ENCODE measurements around the gene MEIS2. TPM values are rescaled to one million over a fixed set of nuclear protein-coding genes. Genes with fewer than 3 reads are reported as not detected.

The MEIS2 gene
- total and polyA plus RNA-seq, 2 of the 13 experiments (the other 11 are each of a cell fraction or from before 2014, with no cell fraction given) = 10.7 to 12.4 TPM

DNA sequence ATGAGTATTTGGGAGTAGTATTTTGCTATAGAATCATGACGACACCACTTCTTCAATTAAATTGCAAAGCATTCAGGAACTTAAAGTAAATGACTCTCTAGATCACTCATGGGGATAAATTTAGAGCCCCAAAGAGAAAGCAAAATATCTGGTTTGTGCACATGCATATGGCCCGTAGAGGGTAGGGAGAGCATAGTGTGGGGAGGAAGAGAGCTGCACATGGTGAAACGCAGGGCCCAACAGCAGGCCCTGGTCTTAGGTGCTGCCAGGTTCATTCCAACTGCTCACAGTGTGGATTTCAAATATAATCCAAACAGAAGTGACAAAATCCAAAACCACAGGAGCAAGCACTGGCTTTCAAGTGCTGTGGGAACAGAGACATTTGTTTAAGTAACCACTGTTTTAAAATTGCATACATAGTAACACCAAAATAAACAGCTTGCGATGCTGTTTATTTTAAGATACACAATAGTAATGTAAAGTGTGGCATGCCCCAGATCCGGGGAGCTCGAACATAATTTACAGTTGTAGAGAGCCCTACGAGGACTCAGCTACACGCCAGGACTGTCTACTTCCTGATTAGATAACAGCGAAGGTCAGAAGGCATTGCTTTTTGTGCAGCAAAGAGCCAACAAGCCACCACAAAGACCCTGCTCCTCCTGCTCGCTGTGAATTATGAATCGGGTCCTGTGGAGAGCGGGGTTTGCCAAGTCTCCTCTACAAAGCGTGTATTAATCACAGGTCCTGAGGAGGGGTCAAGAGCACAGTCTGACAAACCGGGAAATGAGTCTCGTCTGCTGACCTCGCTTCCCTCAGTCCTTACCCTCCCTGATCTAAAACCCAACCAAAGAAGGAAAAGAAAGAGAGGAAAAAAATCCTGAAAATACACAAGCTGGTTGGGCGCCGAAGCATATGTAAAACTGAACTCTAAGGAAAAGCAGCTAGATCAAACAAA, 80.6 kb downstream of the MEIS2 start:
- intact Hi-C loops (cut with micrococcal nuclease; ENCODE audit: unreplicated experiment) (loop anchor here (5.0 to 10.0 kb wide), 2 partner anchors 83 to 115 kb away; partner anchors contain the start of gene MEIS2), in situ Hi-C loops (cut with HindIII; ENCODE audit: extremely low pct_ligation_motif_present, low pct_unique_long_range_greater_than_20kb) (no loop called here)
- Histone ChIP-seq H3K79me2 (ENCODE audit: insufficient read depth, low read length) (no peaks in the 10 kb centered on the region), H4K20me1 (ENCODE audit: insufficient read depth, low read length) (no peaks in the 10 kb centered on the region), H2AFZ (ENCODE audit: low read length) (no peak overlapping the region), H3K4me3 (replicated peaks in 1 of 3; ENCODE audit: insufficient read depth in 1 of 3, low read depth in 2 of 3, low read length in 3 of 3) (peak overlapping the region; percentile 29 to 54 (median 32); a peak in 5 of 6 replicates), H3K9ac (ENCODE audit: insufficient read depth, low read depth, low read length) (peak overlapping the region; percentile 57), H3K4me2 (ENCODE audit: low read depth, low read length) (peak overlapping the region; percentile 75), H3K4me1 (ENCODE audit: insufficient read depth, low read length) (peaks cover 32% of the 10 kb centered on the region), H3K36me3 (replicated peaks in 1 of 2; ENCODE audit: control insufficient read depth in 1 of 2, insufficient read depth in 2 of 2, low read length in 2 of 2) (no peaks in the 10 kb centered on the region), H3K9me3 (ENCODE audit: low read length) (no peaks in the 10 kb centered on the region), H3K27me3 (ENCODE audit: control insufficient read depth in 1 of 2, insufficient read depth in 2 of 2, low read length in 2 of 2) (no peaks in the 10 kb centered on the region; a peak in 1 of 5 replicates), H3K27ac (ENCODE audit: extremely low read length, insufficient read depth, low read length) (peak overlapping the region; percentile 73)
- ATAC-seq = peak; percentile 96
- POLR2A ChIA-PET = interaction anchor here (0.7 to 1.8 kb wide), 3 partner anchors 9 to 81 kb away, joined by 3 to 6 read pairs (median 3); partner anchors contain the start of gene MEIS2
- DNase-seq (ENCODE audit: low spot score) = peak; percentile 83
- CTCF ChIA-PET (ENCODE audit: low intra/inter-chr PET ratio, low total read pairs) = no interaction called here
- no TSS peak for BruUV-seq (replicated peaks)
- FAIRE-seq = peak; percentile 87
- 24% methylated on average over 16 of the region's 18 CpGs for WGBS (ENCODE audit: low lambda C conversion rate)
- TF ChIP-seq, protein P1, sequence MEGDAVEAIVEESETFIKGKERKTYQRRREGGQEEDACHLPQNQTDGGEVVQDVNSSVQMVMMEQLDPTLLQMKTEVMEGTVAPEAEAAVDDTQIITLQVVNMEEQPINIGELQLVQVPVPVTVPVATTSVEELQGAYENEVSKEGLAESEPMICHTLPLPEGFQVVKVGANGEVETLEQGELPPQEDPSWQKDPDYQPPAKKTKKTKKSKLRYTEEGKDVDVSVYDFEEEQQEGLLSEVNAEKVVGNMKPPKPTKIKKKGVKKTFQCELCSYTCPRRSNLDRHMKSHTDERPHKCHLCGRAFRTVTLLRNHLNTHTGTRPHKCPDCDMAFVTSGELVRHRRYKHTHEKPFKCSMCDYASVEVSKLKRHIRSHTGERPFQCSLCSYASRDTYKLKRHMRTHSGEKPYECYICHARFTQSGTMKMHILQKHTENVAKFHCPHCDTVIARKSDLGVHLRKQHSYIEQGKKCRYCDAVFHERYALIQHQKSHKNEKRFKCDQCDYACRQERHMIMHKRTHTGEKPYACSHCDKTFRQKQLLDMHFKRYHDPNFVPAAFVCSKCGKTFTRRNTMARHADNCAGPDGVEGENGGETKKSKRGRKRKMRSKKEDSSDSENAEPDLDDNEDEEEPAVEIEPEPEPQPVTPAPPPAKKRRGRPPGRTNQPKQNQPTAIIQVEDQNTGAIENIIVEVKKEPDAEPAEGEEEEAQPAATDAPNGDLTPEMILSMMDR (CRISPR knock-in tag; IDR thresholded peaks at IDR 0.05) = no peak
- TF ChIP-seq JUN (CRISPR knock-in tag; IDR thresholded peaks at IDR 0.05) (no peak), NFIC (IDR thresholded peaks at IDR 0.05; ENCODE audit: low read length) (no peak), MTA3 (CRISPR knock-in tag; IDR thresholded peaks at IDR 0.05) (no peak), HOXA5 (CRISPR knock-in tag; IDR thresholded peaks at IDR 0.05) (no peak), SNAPC2 (CRISPR knock-in tag; IDR thresholded peaks at IDR 0.05) (no peak), REPIN1 (CRISPR knock-in tag; IDR thresholded peaks at IDR 0.05; ENCODE audit: borderline replicate concordance, low read depth) (no peak), TBL1XR1 (IDR thresholded peaks at IDR 0.05; ENCODE audit: borderline replicate concordance, low read length, partially characterized antibody) (no peak), POGZ (CRISPR knock-in tag; IDR thresholded peaks at IDR 0.05) (0 out of 2 replicates have a peak, but pooled peaks have one; percentile 41), SRSF9 (IDR thresholded peaks at IDR 0.05; ENCODE audit: borderline replicate concordance, insufficient read depth, low read depth, low read length, poor library complexity, severe bottlenecking) (no peak), HOXD1 (CRISPR knock-in tag; IDR thresholded peaks at IDR 0.05) (no peak)
- TF ChIP-seq, protein P2, sequence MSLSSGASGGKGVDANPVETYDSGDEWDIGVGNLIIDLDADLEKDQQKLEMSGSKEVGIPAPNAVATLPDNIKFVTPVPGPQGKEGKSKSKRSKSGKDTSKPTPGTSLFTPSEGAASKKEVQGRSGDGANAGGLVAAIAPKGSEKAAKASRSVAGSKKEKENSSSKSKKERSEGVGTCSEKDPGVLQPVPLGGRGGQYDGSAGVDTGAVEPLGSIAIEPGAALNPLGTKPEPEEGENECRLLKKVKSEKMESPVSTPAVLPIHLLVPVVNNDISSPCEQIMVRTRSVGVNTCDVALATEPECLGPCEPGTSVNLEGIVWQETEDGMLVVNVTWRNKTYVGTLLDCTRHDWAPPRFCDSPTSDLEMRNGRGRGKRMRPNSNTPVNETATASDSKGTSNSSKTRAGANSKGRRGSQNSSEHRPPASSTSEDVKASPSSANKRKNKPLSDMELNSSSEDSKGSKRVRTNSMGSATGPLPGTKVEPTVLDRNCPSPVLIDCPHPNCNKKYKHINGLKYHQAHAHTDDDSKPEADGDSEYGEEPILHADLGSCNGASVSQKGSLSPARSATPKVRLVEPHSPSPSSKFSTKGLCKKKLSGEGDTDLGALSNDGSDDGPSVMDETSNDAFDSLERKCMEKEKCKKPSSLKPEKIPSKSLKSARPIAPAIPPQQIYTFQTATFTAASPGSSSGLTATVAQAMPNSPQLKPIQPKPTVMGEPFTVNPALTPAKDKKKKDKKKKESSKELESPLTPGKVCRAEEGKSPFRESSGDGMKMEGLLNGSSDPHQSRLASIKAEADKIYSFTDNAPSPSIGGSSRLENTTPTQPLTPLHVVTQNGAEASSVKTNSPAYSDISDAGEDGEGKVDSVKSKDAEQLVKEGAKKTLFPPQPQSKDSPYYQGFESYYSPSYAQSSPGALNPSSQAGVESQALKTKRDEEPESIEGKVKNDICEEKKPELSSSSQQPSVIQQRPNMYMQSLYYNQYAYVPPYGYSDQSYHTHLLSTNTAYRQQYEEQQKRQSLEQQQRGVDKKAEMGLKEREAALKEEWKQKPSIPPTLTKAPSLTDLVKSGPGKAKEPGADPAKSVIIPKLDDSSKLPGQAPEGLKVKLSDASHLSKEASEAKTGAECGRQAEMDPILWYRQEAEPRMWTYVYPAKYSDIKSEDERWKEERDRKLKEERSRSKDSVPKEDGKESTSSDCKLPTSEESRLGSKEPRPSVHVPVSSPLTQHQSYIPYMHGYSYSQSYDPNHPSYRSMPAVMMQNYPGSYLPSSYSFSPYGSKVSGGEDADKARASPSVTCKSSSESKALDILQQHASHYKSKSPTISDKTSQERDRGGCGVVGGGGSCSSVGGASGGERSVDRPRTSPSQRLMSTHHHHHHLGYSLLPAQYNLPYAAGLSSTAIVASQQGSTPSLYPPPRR (CRISPR knock-in tag; IDR thresholded peaks at IDR 0.05; ENCODE audit: borderline replicate concordance) = peak; percentile 38; the same call in 1 of the 2 replicates
- TF ChIP-seq, protein P3, sequence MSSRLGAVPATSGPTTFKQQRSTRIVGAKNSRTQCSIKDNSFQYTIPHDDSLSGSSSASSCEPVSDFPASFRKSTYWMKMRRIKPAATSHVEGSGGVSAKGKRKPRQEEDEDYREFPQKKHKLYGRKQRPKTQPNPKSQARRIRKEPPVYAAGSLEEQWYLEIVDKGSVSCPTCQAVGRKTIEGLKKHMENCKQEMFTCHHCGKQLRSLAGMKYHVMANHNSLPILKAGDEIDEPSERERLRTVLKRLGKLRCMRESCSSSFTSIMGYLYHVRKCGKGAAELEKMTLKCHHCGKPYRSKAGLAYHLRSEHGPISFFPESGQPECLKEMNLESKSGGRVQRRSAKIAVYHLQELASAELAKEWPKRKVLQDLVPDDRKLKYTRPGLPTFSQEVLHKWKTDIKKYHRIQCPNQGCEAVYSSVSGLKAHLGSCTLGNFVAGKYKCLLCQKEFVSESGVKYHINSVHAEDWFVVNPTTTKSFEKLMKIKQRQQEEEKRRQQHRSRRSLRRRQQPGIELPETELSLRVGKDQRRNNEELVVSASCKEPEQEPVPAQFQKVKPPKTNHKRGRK (CRISPR knock-in tag; IDR thresholded peaks at IDR 0.05) = no peak

Measured in HepG2 (cell line).